Astrocyte (in vitro differentiated cells and primary cell): ENCODE measurements around the gene SRGAP2B.
"Not testable (repeated sequence)": the region's sequence is repeated elsewhere in the genome, so short reads cannot be mapped to it uniquely, and the experiment has no call there.

Source experiments
- EZH2 ChIP-seq: IDR thresholded peaks from 2 replicates; pipeline ENCODE4 v1.6.1; 2012; ENCODE audit warnings: mild to moderate bottlenecking, low read length, inconsistent platforms; ENCODE audit not compliant: insufficient read depth
- TF ChIP-seq, protein P1 (sequence below): IDR thresholded peaks from 2 replicates; pipeline ENCODE4 v1.5.1; 2011; ENCODE audit warnings: low read depth, mild to moderate bottlenecking, inconsistent platforms, low read length, moderate library complexity; ENCODE audit not compliant: insufficient read depth

GRCh38 chr1:145095284-145096057, at the start of gene SRGAP2B, which contains the start of gene FAM72D:
- TF ChIP-seq, protein P1, sequence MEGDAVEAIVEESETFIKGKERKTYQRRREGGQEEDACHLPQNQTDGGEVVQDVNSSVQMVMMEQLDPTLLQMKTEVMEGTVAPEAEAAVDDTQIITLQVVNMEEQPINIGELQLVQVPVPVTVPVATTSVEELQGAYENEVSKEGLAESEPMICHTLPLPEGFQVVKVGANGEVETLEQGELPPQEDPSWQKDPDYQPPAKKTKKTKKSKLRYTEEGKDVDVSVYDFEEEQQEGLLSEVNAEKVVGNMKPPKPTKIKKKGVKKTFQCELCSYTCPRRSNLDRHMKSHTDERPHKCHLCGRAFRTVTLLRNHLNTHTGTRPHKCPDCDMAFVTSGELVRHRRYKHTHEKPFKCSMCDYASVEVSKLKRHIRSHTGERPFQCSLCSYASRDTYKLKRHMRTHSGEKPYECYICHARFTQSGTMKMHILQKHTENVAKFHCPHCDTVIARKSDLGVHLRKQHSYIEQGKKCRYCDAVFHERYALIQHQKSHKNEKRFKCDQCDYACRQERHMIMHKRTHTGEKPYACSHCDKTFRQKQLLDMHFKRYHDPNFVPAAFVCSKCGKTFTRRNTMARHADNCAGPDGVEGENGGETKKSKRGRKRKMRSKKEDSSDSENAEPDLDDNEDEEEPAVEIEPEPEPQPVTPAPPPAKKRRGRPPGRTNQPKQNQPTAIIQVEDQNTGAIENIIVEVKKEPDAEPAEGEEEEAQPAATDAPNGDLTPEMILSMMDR, result not testable (repeated sequence)
- TF ChIP-seq EZH2, result not testable (repeated sequence)
